Measurements from ENCODE around the gene PRR23E.

Gene PRR23E

DNA sequence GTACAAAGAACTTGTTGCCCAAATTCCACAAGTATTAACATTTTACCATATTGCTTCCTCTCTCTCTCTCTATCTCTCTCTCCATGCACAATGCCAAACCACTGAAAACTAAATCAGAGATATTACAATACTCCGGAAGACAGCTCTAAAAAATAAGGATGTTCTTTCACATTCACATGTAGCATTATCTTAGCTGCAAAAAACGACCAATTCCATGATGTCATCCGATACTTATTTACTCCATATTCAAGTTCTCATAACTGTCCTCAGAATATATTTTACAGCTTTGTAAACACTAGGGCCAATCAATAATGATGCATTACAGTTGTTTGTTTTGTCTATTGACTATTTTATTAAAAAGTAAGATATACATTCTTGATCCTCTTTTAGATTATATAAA is 7.7 kb upstream of the PRR23E start:
- no peak for DNase-seq (ENCODE audit: low read depth in 2 of 2)

GRCh38 chr3:127185962-127186674 is 6.8 kb upstream of the PRR23E start:
- no peak for DNase-seq (ENCODE audit: low read depth in 2 of 2)

GRCh38 chr3:127187316-127187715 is 5.6 kb upstream of the PRR23E start:
- DNase-seq (ENCODE audit: low read depth in 2 of 2), result no peak

DNA sequence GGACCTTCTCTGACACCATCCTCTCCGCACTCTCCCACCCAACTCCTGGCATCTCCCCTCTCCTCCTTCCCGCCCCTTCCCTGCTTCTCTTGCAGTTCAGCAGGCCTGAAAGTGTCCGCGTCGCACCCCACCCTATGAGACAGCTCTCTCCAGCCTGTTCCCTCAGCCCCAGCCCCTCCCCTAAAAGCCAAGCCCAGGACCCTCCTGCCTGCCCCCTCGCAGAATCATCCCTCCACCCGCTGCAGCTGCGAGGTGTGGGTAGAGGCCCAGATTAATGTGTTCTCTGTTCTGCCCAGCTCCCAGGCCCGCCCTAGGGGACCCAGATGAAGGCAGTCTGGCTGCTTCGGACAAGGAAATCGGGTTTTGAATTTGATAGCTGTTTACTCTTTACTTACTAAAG is 410 bp downstream of the PRR23E start:
- no peak for DNase-seq (ENCODE audit: low read depth in 2 of 2)

- no peak for DNase-seq (ENCODE audit: low read depth in 2 of 2)
Measured at GRCh38 chr3:127193775-127194174, 844 bp downstream of the PRR23E start.

DNA sequence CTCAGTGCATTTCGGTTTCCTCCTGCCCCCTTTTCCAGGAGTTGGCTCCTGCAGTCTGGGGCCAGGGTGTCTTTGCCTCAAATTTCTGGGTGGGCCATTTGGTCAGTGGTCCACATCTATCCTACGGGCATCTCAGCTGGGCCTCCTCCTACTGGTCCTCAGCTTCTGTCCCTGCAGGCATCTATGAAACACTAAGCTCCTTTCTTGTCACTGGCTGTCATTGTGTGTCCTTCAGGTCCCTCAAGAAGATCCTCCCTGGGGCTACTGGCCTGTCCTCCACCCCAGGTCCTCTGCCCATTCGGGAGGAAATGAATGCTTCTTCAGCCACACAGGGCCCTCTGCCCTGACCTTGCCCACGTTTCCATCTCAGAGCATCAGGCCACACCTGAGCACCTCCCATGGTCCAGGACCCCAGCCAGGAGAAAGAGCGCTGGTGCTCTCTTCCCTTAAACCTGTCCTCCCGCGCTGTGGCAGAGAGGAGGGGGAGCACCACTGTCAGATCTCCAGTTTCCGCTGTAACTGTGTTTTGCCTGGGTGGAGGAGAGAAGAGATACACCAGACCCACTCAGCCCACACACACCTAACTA is 1.8 kb downstream of the PRR23E start:
- DNase-seq (ENCODE audit: low read depth in 2 of 2), result no peak

DNA sequence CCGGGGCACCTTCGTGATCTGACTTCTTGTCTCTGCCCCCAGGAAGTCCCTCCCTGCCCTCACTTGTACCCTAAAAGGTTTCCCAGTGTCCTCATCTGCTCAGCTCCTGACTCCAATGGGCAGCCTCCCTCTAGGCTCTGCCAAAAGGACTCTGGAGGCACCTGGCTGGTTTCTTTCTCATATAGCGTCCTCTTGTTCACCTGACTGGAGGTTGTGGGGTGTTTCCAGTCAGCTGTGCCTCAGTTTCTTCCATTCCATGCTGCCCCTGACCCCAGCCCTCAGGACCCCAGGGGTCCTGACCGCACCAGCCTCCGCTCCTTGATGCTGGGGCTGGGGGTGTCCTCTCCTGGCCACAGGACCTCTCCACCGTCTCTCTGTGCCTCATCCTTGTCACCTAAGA is 2.5 kb downstream of the PRR23E start:
- DNase-seq (ENCODE audit: low read depth in 2 of 2), result no peak

GRCh38 chr3:127196002-127196401 is 3.1 kb downstream of the PRR23E start:
- no peak for DNase-seq (ENCODE audit: low read depth in 2 of 2)

GRCh38 chr3:127196466-127197299 is 3.8 kb downstream of the PRR23E start:
- no peak for DNase-seq (ENCODE audit: low read depth in 2 of 2)

- DNase-seq (ENCODE audit: low read depth in 2 of 2), result no peak
Measured at GRCh38 chr3:127197300-127198189, 4.6 kb downstream of the PRR23E start.

DNA sequence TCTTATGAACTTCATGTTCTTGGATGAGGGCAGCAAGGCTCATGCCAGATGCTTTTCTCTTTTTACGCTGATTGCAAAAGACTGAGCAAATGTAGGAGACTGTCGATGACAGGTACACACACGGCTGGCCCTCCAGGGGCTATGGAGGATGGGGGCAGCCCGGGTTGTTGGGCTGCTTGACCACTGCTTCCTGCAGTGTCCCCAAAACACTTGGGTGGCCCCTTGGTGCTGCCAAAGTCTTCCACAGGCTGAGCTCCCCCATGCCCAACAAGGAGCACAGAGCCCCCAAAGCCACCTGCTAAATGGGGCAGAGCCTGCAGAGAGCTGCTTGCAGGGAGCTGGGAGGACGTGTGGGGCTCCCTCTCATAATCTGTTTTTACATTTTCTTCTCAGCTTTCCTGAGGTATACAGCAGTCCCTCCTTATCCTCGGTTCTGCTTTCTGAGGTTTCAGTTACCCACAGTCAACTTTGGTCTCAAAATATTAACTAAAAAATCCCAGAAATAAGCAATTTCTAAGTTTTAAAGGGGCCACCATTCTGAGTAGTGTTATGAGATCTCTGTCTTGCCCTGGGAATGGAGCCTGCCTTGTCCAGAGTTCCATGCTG is 7.3 kb downstream of the PRR23E start:
- DNase-seq (ENCODE audit: low read depth in 2 of 2), result no peak

DNA sequence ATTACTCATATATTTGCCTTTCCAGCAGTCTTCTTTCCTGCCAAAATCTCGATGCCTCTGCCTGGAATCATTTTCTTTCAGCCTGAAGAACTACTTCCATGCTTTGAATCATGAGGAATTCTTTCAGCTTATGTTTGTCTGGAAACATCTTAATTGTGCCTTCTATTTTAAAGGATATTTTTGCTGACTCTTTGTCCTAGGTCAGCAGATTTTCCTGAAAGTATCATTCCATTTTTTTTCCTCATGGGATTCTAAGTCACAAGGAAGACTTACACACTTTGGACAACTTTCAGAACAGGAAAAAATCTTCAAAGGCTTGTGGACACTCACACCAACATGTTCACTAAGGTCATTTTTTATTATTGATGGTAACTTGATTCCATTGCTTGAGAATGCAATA is 10.1 kb downstream of the PRR23E start:
- no peak for DNase-seq (ENCODE audit: low read depth in 2 of 2)

DNA sequence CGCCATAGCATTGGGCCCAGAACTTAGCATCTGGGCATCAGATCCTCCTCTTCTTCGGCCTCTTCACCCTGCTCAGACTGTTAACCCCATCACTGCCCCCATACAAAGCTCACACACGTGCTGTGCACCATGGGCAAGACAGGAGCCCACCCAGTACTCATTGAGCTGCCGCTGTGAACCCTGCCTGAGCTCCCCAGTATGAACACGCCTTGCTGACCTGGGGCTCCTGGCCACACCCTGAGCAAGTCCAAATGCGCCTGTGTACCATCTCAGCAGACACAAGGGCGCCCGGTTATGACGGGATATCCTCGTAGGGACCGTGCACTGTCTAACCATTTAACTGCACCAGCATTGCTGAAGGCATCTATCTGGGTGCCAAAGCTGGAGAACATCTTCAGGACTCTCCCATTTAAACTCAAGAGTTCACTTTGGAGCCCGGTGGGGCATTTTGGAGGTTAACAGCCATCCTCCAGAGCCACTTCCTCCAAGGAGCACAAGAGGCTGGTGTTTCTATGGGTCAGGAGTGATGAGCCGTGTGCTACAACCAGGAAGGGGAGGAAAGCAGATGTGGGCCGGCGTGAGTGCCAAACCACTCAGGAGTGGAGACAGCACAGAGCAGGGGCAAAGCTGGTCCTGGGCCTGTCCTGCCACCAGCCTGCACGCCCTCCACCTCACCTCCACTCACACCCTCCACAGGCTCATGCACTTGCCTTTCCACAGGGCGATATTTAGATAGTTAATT is 12.1 kb downstream of the PRR23E start:
- DNase-seq (ENCODE audit: low read depth in 2 of 2), result no peak

- DNase-seq (ENCODE audit: low read depth in 2 of 2), result no peak
Measured at GRCh38 chr3:127206154-127206553, 13.2 kb downstream of the PRR23E start.

DNA sequence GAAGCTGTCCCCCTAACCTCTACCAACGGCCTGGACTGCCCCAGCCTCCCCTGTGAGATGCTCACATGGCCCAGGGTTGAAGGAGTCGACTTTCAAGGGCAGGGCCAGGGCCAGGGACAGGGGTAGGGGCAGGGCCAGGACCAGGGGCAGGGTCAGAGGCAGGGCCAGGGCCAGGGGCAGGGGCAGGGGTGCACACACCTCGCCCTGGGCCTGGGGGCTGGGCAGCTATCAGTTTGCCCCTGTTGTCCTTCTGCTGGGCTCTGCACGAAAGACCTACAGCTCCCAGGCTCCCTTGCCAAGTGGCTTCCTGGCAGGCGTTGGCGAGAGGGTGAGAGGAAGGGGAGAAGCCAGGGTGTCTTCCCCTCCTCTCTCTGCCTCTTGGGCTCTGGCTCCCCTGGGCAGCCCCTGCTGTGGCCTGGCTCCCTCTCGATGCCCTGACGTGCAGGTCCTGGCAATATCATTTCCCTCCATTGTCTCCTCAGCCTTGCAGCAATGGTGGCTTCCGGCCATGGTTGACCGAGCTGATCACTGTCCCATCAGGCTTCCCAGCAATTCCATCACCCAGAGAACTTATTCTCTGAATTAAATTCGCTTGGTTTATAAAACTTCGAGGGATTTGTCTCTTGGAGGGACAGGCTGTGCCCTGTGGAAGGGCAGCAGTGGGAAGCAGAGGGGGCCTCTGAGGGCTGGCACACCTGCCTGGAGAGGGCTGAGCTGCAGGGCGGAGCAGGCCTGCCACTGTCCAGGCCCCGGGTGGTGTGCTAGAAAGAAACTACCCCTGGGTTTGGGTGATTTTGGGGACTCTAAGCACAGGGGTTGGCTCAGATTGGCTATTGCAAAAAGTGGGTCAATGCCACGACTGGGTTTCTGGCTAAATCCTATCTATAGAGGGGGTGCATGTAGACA is 13.9 kb downstream of the PRR23E start:
- no peak for DNase-seq (ENCODE audit: low read depth in 2 of 2)

DNA sequence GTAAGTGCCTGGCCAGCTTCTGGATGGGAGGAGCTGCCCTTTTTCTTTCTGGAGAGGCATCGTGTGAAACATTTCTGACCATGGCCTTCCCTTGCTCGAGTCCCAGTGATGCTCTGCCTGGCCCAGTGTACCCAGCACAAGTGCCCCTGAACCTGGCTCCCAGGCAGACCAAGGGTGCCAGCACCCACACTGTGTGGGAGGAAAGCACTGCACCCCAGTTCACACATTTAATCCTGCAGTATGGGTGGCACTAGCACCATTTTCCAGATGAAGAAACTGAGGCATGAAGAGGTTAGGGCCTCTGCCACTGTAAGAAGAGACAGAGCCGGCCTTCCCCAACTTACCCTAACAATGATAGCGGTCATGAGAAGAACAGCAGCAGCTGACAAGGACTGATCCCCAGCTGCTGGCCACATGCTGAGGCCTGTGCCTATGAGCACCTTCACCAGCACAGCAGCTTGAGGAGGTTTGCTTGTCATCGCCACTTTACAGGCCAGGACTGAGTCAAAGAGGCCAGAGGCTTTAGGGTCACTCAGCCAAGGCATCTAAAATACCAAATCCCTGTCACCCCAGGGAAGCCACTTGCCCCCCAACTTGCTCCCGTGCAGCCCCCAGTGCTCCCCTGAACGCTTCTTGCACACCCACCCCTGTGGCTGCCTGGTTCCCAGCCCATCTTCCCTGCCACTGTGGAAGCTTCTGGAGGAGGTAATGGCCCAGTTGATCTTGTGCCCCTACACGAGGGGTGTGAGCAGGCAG is 15.0 kb downstream of the PRR23E start:
- DNase-seq (ENCODE audit: low read depth in 2 of 2), result no peak

DNA sequence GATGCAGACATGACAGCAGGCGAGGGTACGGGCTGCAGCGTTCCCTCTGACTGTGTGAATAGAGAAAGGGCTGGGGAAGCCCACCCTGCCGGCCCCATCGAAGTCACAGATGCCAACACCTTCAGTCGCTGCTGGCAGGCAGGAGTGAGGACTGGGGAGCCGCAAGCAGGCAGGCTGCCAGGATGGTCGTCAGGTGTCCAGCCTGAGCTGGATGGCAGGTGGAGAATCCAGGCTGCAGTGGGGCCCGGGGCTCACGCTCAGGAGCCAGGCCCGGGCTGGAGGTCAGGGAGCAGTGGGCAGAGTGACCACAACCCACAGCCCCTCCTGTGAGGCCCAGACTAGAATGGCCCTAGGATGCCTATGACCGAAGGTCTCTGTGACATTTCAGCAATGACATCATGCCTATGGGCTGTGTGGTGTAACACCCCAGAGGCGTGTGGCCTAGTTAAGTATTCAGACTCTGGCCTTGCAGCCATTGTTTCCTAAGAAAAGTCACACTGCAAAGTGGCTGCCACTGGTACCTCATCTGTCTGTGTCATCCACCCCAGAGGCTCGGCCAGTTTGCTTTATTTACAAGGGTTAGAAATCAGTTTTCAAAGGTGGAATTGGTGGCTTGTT is 15.7 kb downstream of the PRR23E start:
- no peak for DNase-seq (ENCODE audit: low read depth in 2 of 2)

DNA sequence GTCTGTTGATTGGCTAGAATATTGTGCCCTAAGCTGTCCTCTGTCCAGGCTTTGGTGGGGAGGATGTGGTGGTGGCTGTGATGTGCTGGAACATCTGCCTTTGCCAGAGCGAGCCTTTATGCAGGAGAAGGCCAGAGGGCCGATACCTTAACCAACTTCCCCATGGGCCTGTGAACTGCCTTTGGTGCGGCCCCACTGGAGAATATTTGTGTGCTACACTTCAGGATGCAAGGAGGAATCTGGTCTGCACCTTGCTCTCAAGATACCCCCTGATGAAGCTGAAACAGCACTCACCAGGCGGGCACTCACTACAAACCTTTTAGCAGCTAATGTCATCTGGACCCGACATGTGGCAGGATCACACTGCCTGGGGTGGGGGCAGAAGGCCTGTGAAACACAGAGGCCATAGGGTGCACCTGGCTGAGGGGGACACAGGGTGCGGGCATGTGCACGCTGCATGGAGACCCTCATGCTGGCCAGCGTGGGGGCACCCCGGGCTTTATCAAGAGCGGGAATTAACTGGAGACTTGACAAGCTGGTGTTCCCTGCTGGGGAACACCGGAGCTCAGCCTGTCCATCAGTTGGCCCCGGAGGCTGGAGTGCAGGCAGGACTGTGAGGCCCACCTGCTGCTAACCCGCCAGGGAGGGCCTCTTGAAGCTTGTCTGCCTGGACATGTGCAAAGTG is 16.4 kb downstream of the PRR23E start:
- DNase-seq (ENCODE audit: low read depth in 2 of 2), result no peak
